GM19455 (cell line): Measurements from ENCODE around the gene HMCN1.

Experiments used
- ATAC-seq: cut with Tn5 transposase; IDR thresholded peaks from one replicate; pipeline ENCODE4 v1.9.1; 2021; ENCODE audit not compliant: unreplicated experiment

Gene HMCN1

GRCh38 chr1:185895208-185895900 is 161.2 kb downstream of the HMCN1 start:
- no peak for ATAC-seq

- ATAC-seq, result no peak
Measured at GRCh38 chr1:185896863-185897262, 162.7 kb downstream of the HMCN1 start.

GRCh38 chr1:185906186-185906585 is 172.0 kb downstream of the HMCN1 start:
- ATAC-seq, result no peak

GRCh38 chr1:185907246-185907645 is 173.1 kb downstream of the HMCN1 start:
- ATAC-seq, result no peak

DNA sequence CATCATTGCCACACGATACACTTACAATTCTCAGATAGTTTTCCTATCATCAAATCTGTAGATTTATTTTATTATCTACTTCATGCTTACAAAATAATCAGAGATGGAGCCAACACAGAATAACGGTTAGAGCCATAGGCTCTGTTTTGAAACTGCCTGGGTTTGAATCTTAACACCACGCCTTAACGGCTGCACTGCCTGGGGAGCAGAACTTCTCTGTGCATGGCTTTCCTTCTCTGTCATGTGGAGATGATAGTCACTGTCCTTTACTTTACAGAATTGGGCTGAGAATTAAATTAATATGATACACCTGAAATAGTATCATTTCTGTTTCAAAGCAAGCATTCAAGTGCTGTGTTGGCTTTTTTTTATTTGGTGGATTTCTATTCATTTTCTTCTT is 177.8 kb downstream of the HMCN1 start:
- ATAC-seq, result no peak

DNA sequence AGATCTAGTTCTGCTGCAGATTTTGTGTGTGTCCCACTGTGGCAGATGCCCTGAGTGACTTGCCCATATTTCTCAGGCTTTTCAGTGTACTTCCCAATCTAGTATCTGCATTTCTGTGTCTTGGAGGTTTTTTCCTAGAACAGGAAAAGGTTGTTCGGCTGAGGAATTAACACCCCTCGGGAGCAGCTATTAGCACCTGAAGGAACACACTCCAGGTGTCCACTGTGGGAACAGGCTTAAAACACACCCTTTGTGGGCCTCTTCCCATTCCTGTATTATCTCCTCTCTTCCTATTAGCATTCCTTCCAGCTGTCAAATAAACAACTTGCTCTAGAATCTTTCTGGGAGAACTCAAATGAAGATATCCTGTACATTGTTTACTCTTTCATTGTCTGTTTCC is 178.3 kb downstream of the HMCN1 start:
- no peak for ATAC-seq

GRCh38 chr1:185914089-185914488 is 179.9 kb downstream of the HMCN1 start:
- no peak for ATAC-seq

GRCh38 chr1:185916861-185917260 is 182.7 kb downstream of the HMCN1 start:
- ATAC-seq, result no peak

DNA sequence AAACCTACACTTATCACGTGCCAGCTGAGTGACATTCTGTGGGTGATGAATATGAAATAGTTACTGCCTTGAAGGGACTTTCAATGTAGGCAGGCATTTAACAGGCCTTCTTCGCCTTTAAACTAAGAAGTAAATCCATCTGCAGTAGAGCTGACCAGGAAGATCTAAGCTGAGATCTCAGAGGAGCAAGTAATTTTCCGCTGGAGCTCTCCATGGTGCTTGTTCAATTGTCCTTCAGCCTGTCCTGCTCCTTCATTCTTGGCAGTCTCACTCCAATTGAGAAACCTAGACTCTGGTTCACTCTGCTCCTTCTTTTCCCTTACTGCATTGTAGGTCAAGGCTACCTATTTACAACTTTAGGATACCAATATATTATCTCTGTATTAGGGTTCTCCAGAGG is 183.5 kb downstream of the HMCN1 start:
- ATAC-seq, result no peak

- no peak for ATAC-seq
Measured at GRCh38 chr1:185920602-185921001, 186.4 kb downstream of the HMCN1 start.

DNA sequence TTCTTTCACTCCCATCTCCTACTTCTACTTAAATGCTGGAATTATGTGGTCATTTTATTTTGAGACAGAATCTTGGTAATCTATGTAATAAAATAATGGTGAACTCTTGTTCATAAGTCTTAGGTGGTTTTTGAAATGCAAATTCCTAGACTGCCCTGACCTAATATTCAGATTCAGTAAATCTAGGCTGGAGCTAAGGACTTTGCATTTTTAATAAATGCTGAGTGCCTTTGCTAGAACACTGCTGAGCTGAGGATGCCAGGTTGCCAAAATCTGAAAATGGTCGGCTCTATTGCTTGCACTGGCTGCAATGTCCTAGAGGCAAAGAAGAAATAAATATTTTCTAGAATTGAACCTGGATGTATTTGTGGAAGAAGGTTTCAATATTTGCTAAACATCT is 187.4 kb downstream of the HMCN1 start:
- ATAC-seq, result no peak

GRCh38 chr1:185926588-185926987 is 192.4 kb downstream of the HMCN1 start:
- no peak for ATAC-seq

GRCh38 chr1:185929776-185930175 is 195.6 kb downstream of the HMCN1 start:
- no peak for ATAC-seq

DNA sequence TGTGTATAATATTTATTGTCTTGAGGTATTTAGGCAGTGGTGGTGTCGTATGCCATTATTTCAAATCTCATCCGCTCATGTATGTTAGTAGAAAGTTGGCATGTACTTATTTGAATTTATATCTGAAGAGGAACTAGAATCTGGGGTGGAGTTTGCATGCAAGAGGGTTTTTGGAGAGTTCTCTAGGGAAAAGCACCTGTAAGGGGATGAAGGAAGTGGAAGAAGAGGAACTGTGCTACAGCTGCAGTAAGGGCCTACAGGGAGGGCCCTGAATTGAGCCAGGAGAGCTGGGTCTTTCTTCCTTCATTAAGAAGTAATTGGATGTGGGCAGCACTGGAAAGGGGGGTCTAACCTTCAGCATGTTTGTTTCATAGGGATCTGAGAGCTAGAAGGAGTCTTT is 197.2 kb downstream of the HMCN1 start:
- ATAC-seq, result no peak

DNA sequence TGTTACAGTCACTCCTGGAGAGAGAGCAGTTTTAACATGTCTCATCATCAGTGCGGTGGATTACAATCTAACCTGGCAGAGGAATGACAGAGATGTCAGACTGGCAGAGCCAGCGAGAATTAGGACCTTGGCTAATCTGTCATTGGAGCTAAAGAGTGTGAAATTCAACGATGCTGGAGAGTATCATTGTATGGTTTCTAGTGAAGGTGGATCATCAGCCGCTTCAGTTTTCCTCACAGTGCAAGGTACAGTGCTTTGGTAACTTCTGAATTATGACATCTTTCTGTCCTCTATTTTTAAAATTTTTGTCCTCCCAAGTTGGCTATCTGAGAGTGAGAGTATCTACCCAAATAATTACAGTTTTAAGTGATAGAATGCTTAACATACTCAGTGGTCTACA is 199.4 kb downstream of the HMCN1 start:
- ATAC-seq, result no peak

- ATAC-seq, result no peak
Measured at GRCh38 chr1:185934476-185935189, 200.4 kb downstream of the HMCN1 start.

DNA sequence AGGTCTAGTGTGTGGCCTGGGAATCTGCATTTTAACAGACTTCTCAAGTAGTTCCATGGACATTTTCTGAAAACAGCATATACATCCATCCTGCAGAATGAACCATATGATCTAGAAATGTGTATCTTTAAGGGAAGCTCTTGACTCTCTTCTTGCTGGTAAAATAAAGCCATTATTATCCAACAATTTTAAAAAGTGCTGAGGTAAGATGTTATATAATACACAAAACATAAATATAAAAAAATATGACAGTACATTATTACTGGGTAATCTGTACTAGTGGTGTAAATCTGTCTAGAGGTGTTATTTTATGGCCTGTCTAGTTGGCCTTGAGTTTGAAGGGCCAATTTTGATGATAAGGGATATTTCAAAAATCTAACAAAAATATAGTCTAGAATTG is 201.2 kb downstream of the HMCN1 start:
- no peak for ATAC-seq

- no peak for ATAC-seq
Measured at GRCh38 chr1:185936641-185937040, 202.4 kb downstream of the HMCN1 start.

GRCh38 chr1:185938396-185938795 is 204.2 kb downstream of the HMCN1 start:
- no peak for ATAC-seq

GRCh38 chr1:185939142-185939541 is 205.0 kb downstream of the HMCN1 start:
- no peak for ATAC-seq

DNA sequence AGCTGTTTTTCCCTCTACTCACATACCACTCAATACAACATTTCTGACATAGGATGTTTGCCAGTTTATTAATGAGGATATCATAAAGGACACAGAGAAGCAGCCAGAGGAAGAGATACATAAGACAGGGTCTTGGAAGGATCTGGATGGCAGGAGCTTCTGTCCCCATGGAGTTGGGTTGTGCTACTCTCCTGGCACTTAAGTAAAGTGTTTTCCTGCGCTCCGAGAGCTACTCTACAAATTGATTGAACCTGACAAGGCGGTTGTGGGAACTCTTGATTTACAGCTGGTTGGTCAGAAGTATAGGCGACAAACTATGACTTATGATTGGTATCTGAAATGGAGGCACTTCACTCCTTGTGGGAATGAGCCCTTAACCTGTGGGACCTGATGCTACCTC is 208.8 kb downstream of the HMCN1 start:
- no peak for ATAC-seq

- ATAC-seq, result no peak
Measured at GRCh38 chr1:185956881-185957280, 222.7 kb downstream of the HMCN1 start.
